ENCODE data around the gene ECE1. TPM values are rescaled to one million over a fixed set of nuclear protein-coding genes. Genes with fewer than 3 reads are reported as not detected.
A peak's percentile ranks its signal among the peaks of the same experiment; 100 is the strongest.

The ECE1 gene
- polyA plus RNA-seq, 1 donor, result 46.0 TPM

GRCh38 chr1:21254335-21254951, 35.8 kb downstream of the ECE1 start:
- no peak for DNase-seq

DNA sequence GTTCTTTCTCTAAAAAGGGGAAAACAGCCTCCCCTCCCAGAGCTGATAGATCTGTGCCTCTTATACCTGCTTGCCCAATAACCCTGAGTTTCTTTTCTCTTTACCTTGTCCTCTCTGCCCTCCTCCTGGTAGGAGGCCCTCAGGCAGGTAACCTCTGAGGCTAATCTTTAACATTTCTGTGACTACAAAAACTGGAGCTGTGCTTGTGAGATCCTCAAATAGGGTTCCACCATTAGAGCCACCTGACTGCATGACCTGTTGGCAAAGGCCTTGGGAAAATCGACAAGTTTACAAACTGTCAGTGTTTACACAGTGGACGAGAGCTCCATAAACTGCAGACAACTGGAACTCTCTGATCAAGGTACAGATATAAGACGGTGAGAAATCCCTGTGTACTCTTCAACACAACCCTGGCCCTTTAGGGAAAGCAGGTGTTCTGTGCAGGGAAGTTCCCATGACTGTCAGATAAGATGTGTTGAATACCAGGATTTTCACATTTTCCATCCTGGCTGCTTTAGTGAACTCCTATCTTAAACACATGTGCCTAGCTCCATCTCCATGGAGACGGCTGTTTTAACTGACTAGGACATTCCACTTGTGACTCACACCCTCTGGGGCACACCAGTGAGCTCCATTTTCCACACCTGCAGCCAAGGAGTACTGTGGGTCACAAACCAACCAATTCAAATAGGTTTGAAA, 38.3 kb downstream of the ECE1 start:
- DNase-seq, result no peak

DNA sequence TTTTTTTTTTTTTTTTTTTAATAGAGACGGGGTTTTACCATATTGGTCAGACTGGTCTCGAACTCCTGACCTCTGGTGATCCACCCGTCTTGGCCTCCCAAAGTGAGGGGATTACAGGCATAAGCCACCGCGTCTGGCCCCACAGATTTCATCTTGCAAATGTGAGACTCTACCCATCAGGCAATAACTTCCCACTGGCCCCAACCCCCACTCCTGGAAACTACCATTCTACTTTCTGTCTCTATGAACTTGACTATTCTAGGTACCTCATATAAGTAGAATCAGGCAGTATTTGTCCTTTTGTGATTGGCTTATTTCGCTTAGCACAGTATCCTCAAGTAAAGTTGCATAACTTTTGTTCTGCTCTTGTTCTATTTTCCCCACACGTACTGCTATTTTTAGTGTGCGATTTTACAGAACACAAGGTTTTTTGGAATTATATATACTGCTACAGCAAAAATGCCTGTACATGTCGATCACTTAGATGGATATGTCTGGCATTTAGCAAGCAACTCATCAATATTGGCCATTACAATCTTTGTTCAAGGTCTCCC, 40.2 kb downstream of the ECE1 start:
- no peak for DNase-seq

DNA sequence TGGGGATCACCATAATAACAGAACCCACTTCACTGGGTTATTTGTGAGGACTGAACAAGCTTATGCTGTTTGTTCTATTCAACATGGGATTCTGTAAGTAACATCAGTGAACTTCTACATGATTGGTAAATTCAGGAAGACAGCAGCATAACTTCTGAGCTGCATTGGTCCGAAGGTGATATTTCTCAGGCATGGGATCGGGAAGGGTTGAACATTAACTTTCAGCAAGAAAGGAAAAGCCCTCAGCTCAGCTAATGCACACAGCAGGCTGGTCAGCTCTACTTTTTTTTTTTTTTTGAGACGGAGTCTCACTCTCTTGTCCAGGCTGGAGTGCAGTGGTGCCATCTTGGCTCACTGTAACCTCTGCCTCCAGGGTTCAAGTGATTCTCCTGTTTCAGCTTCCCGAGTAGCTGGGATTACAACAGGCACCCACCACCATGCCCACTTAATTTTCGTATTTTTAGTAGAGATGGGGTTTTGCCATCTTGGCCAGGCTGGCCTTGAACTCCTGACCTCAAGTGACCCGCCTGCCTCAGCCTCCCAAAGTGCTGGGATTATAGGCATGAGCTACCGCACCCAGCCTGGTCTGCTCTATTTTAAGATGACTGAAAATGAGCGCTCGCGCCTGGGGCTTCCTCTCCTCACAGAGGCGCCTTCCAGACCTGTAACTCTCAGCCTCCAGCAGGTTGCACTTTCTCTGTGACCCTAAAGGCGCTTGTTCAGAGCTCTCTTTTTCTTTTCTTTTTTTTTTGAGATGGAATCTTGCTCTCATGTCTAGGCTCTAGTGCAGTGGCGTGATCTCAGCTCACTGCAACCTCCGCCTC, 42.2 kb downstream of the ECE1 start:
- no peak for DNase-seq

DNA sequence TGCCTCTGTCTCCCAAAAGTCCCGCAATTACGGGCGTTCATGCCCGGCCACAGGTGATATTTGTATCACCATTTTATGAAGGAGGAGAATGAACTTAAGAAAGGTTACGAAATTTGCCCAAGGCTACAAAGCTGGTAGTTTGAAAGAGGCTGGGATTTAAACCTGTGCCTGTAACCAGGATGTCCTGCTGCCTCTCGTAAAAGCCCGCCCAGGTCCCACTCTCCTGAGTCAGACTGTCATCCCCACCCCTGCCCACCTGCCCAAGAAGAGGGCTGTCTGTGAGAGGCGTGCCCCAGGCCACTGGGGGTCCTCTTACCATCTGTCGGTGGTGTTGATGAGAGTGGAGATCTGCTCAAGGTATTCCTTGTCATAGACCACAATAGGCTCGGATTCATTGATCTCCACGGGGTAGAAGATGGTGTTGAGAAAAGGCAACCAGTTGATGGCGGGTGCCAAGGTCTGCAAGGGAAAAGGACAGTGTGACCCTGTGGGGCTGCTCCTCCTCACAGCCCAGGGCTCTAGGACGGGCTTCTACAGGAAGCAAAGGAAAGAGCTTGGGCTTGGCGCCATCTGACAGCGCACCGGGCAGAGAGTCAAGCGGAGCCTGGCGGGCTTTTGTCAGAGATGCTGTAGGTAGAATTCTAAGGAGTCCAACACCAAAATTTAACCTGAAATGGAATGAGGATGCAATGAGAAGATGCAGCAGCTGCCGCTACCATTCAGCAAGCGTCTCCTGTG, 43.2 kb downstream of the ECE1 start:
- no peak for DNase-seq

DNA sequence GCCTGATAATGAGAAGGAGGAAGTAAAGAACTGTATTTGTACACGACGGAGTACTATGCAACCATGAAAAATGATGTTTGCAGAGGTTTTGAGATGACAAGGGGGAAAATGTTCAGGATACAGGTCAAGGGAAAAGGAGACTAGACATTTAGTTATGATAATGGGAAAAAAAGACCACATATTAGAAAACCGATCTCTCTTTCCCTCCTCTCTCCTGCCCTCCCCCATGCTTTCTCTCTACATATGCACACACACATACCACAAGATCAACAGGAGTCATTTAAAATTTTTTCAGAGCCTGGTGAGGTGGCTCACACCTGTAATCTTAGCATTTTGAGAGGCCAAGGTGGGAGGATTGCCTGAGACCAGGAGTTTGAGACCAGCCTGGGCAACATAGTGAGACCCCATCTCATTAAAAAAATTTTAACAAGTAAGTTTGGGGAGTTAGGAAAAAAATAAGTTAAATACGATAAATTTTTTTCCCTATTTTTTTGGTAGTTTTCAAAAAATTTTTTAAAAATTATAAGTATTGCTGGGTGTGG, 44.5 kb downstream of the ECE1 start:
- no peak for DNase-seq

GRCh38 chr1:21244986-21245687, 45.1 kb downstream of the ECE1 start:
- no peak for DNase-seq

- DNase-seq, result no peak
These were observed 46.1 kb downstream of the ECE1 start for GRCh38 chr1:21244154-21244553.

- no peak for DNase-seq
These were observed 47.4 kb downstream of the ECE1 start for GRCh38 chr1:21242846-21243245.

DNA sequence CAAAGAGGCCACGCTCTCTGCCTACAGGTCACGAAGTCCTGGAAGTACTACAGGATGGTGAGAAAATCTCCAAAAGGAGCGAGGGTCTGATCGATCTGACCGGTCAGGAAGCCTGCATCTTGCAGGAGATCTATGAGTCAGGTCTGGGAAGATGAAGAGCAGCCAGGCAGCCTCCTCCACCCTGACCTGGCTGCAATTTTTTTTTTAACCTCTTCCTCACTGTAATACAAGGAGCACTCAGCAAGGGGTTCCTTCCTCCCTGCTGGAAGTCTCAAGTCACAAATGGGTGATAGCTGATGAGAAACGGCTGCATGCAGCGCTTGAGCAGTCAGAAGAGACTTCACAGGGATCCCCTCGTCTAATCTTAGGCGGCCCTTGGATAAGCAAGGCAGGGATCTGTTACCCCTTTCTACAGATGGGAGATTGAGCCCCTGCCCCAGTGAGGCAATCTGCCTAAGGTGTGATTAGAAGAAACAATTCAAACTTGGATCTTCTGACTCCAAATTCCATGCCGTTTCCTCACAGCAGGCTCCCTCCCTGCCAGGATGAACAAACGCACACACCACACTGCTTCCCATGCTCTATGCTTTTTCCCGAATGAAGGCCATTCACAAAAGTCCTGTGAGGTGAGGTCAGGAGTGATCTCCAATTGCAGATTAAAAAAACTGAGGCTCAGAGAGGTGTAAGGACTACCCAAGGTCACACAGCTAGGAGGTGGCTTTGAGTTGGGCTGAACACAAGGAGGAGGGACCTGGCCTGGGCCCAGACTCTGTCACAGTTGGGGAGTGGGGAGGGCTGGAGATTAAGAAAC, 48.3 kb downstream of the ECE1 start:
- no peak for DNase-seq

DNA sequence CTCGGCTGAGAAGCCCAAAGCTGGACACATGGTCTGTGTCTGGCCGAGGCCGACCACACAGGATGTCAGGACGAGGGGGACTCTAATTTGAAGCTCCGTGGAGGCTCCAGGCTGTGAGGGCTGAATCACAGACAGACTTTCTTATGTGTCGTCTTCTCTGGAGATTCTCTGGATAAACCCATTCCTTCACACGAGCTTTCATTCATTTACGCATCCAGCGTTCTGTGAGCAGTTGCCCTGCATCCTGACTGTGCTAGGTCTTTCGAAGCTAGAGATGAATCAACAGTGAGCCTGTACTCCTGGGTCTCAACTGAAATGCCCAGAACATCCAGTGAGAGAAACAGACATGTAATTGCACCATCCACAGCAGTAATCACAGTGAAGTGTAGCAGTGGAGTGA, 49.6 kb downstream of the ECE1 start:
- no peak for DNase-seq

GRCh38 chr1:21239221-21239620, 51.0 kb downstream of the ECE1 start:
- no peak for DNase-seq

GRCh38 chr1:21238141-21238800, 52.0 kb downstream of the ECE1 start:
- no peak for DNase-seq

GRCh38 chr1:21237446-21238088, 52.7 kb downstream of the ECE1 start:
- no peak for DNase-seq

DNA sequence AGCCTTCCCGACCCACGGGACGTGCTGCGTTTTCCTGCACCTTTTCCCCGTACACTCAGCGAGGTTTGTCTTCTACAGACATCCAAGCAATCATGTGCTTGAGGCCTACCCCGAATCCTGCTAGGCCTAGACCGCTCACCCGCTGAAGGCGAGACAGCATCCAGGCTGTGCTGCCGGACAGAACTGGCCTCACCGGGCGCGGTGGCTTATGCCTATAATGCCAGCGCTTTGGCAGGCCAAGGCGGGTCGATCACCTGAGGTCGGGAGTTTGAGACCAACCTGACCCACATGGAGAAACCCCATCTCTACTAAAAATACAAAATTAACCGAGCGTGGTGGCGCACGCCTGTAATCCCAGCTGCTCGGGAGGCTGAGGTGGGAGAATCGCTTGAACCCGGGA, 54.1 kb downstream of the ECE1 start:
- DNase-seq, result no peak

GRCh38 chr1:21234779-21235178, 55.5 kb downstream of the ECE1 start:
- DNase-seq, result no peak

- DNase-seq, result no peak
These were observed 56.8 kb downstream of the ECE1 start for GRCh38 chr1:21233490-21233889.

- peak; percentile 77 for DNase-seq
These were observed 58.2 kb downstream of the ECE1 start for GRCh38 chr1:21232044-21232443.

Data from left kidney (tissue), 2 donors.